ENCODE measurements around the gene PPM1N. TPM values are rescaled to one million over a fixed set of nuclear protein-coding genes. Genes with fewer than 3 reads are reported as not detected.

PPM1N gene
- total and polyA plus RNA-seq, 7 donors = 1.2 to 4.2 (median 2.5) TPM

DNA sequence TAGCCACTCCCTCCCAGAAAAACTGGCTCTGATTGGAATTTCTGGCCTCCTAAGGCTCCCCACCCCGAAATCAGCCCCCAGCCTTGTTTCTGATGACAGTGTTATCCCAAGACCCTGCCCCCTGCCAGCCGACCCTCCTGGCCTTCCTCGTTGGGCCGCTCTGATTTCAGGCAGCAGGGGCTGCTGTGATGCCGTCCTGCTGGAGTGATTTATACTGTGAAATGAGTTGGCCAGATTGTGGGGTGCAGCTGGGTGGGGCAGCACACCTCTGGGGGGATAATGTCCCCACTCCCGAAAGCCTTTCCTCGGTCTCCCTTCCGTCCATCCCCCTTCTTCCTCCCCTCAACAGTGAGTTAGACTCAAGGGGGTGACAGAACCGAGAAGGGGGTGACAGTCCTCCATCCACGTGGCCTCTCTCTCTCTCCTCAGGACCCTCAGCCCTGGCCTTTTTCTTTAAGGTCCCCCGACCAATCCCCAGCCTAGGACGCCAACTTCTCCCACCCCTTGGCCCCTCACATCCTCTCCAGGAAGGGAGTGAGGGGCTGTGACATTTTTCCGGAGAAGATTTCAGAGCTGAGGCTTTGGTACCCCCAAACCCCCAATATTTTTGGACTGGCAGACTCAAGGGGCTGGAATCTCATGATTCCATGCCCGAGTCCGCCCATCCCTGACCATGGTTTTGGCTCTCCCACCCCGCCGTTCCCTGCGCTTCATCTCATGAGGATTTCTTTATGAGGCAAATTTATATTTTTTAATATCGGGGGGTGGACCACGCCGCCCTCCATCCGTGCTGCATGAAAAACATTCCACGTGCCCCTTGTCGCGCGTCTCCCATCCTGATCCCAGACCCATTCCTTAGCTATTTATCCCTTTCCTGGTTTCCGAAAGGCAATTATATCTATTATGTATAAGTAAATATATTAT lies 24.3 kb upstream of the PPM1N start:
- TF ChIP-seq EP300 (IDR thresholded peaks at IDR 0.05) (no peak), POLR2AphosphoS5 (IDR thresholded peaks at IDR 0.05) (no peak)
- TF ChIP-seq, protein P1, sequence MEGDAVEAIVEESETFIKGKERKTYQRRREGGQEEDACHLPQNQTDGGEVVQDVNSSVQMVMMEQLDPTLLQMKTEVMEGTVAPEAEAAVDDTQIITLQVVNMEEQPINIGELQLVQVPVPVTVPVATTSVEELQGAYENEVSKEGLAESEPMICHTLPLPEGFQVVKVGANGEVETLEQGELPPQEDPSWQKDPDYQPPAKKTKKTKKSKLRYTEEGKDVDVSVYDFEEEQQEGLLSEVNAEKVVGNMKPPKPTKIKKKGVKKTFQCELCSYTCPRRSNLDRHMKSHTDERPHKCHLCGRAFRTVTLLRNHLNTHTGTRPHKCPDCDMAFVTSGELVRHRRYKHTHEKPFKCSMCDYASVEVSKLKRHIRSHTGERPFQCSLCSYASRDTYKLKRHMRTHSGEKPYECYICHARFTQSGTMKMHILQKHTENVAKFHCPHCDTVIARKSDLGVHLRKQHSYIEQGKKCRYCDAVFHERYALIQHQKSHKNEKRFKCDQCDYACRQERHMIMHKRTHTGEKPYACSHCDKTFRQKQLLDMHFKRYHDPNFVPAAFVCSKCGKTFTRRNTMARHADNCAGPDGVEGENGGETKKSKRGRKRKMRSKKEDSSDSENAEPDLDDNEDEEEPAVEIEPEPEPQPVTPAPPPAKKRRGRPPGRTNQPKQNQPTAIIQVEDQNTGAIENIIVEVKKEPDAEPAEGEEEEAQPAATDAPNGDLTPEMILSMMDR (IDR thresholded peaks at IDR 0.05) = no peak
- Histone ChIP-seq H3K27ac (no peak overlapping the region), H3K4me3 (no peak overlapping the region), H3K4me1 (peaks cover 0 to 28% (median 23%) of the 10 kb centered on the region in 4 donors), H3K9me3 (no peaks in the 10 kb centered on the region), H3K36me3 (no peaks in the 10 kb centered on the region), H3K27me3 (no peaks in the 10 kb centered on the region)
- intact Hi-C loops (cut with DNase I) = no loop called here
- DNase-seq = no peak
- 62 to 64% methylated on average over 27 of the region's 27 CpGs for WGBS, 2 donors

DNA sequence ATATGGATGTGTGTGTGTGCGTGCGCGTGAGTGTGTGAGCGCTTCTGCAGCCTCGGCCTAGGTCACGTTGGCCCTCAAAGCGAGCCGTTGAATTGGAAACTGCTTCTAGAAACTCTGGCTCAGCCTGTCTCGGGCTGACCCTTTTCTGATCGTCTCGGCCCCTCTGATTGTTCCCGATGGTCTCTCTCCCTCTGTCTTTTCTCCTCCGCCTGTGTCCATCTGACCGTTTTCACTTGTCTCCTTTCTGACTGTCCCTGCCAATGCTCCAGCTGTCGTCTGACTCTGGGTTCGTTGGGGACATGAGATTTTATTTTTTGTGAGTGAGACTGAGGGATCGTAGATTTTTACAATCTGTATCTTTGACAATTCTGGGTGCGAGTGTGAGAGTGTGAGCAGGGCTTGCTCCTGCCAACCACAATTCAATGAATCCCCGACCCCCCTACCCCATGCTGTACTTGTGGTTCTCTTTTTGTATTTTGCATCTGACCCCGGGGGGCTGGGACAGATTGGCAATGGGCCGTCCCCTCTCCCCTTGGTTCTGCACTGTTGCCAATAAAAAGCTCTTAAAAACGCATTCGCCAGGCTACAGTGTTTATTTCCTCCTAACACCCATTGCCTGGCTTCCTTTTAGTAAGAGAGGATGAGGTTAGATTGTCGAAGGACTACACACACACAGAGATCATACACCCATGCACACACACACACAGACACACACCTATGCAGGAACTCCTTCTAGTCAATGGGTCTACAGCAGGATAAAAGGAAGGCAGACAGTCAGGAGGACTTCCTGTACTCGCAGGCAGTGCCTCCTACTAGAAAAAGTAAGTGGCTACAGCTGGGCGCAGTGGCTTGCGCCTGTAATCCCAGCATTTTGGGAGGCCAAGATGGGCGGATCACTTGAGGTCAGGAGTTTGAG lies 23.4 kb upstream of the PPM1N start:
- Histone ChIP-seq H3K36me3 (no peaks in the 10 kb centered on the region), H3K9me3 (no peaks in the 10 kb centered on the region), H3K4me3 (no peak overlapping the region), H3K27ac (no peak overlapping the region), H3K4me1 (peaks cover 0 to 22% (median 18%) of the 10 kb centered on the region in 4 donors), H3K27me3 (no peaks in the 10 kb centered on the region)
- DNase-seq = no peak
- 37 to 61% methylated on average over 28 of the region's 28 CpGs for WGBS, 2 donors
- intact Hi-C loops (cut with DNase I) = no loop called here
- TF ChIP-seq EP300 (IDR thresholded peaks at IDR 0.05) (no peak), POLR2A (IDR thresholded peaks at IDR 0.05) (no peak), POLR2AphosphoS5 (IDR thresholded peaks at IDR 0.05) (no peak)
- TF ChIP-seq, protein P1 (IDR thresholded peaks at IDR 0.05) = no peak

DNA sequence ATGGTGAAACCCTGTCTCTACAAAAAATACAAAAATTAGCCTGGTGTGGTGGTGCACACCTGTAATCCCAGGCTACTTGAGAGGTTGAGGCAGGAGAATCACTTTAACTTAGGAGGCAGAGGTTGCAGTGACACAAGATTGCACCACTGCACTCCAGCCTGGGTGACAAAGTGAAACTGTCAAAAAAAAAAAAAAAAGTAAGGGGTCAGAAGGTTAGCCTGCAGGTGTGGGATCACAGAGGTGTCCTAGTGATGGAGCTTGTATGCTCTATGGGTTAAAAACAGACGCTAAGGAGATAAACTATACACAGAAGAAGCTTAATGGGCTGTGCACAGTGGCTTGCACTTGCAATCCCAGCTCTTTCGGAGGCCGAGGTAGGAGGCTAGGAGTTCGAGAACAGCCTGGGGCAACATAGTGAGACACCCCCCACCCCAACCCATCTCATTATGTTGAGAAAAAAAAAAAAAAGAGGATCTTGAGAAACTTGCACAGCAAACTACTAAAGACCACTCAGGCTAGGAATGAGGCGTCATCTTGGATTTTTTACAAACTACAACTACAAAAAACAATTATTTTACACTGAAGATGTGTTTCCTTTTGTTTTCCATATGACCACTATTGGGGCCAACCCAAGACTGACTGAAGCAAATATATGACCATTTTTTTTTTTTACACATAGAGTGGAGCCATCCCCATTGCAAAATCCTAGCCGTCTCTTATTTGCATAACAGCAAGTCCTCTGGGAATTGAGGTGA lies 22.5 kb upstream of the PPM1N start:
- Histone ChIP-seq H3K27ac (no peak overlapping the region), H3K4me3 (no peak overlapping the region), H3K27me3 (no peaks in the 10 kb centered on the region), H3K4me1 (peaks cover 0 to 13% (median 10%) of the 10 kb centered on the region in 4 donors), H3K36me3 (no peaks in the 10 kb centered on the region), H3K9me3 (no peaks in the 10 kb centered on the region)
- TF ChIP-seq, protein P1 (IDR thresholded peaks at IDR 0.05) = no peak
- TF ChIP-seq POLR2A (IDR thresholded peaks at IDR 0.05) (no peak), POLR2AphosphoS5 (IDR thresholded peaks at IDR 0.05) (no peak), EP300 (IDR thresholded peaks at IDR 0.05) (no peak)
- intact Hi-C loops (cut with DNase I) = no loop called here
- WGBS, 2 donors = 63 to 79% methylated on average over 6 of the region's 6 CpGs
- no peak for DNase-seq

DNA sequence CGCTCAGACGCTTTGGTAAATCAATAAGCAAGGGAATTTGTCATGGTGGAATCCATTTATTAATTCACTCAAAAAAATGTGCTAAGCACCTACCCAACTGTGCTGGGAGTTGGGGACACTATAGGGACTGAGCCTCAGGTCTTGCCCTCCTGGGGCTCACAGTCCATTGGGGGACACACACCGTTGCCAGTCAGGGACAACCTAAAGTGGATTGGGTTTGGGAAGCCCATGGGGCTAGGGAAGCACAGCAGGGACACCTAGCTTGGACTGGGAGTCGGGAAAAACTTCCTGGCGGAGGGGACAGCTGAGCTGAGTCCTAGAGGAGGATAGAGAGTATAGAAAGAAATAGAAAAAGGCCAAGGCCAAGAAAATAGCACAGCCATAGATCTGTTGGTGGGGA lies 21.9 kb upstream of the PPM1N start:
- no peaks in the 10 kb centered on the region for H3K9me3 ChIP-seq
- no peaks in the 10 kb centered on the region for H3K36me3 ChIP-seq
- H3K27me3 ChIP-seq = no peaks in the 10 kb centered on the region
- H3K27ac ChIP-seq = no peak overlapping the region
- DNase-seq = no peak
- TF ChIP-seq POLR2AphosphoS5 (IDR thresholded peaks at IDR 0.05) (no peak), POLR2A (IDR thresholded peaks at IDR 0.05) (no peak), EP300 (IDR thresholded peaks at IDR 0.05) (no peak)
- TF ChIP-seq, protein P1 (IDR thresholded peaks at IDR 0.05) = no peak
- intact Hi-C loops (cut with DNase I) = no loop called here
- no peak overlapping the region for H3K4me3 ChIP-seq
- WGBS, 2 donors = 39 to 58% methylated on average over 5 of the region's 5 CpGs
- peaks cover 0 to 12% (median 8%) of the 10 kb centered on the region in 4 donors for H3K4me1 ChIP-seq
